Measurements from ENCODE around the gene CPSF4.

- TF ChIP-seq POLR2AphosphoS5 (IDR thresholded peaks at IDR 0.05; ENCODE audit: borderline replicate concordance, low read depth, low read length) (no peak), EZH2 (IDR thresholded peaks at IDR 0.05) (no peak)
Observed at GRCh38 chr7:99390941-99391602, 47.7 kb upstream of the CPSF4 start.

Data from SK-N-MC (cell line).